Stimulated activated CD8-positive, alpha-beta memory T cell treated with anti-CD3 and anti-CD28 coated beads, Interleukin-4, amount 100 ng/mL, for 4 hours (primary cell): ENCODE data around the gene GTF3C1.

Experiments
- DNase-seq, 2 donors: peaks; one replicate each; pipeline ENCODE4 v3.0.0-alpha.2; 2020; ENCODE audit warnings: low read depth in 2 of 2, low spot score in 1 of 2

Gene GTF3C1

DNA sequence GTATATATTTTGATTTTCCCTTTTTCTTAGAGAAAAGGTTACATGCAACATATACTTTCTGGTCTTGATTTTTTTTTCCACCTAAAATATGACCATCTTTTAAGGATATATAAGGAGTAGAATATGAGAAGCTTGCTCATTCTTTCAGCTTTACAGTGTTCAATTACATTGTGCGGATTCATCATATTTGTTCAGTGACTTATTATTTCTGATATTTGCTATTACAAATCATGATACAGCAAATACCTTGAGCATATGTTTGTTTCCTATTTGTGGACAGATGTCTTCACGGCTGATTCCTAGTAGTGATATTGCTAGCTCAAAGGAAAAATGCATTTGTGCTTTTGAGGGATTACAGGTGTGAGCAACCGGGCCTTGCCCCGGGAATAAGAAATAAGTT lies 18.4 kb upstream of the GTF3C1 start:
- DNase-seq, result no peak

DNA sequence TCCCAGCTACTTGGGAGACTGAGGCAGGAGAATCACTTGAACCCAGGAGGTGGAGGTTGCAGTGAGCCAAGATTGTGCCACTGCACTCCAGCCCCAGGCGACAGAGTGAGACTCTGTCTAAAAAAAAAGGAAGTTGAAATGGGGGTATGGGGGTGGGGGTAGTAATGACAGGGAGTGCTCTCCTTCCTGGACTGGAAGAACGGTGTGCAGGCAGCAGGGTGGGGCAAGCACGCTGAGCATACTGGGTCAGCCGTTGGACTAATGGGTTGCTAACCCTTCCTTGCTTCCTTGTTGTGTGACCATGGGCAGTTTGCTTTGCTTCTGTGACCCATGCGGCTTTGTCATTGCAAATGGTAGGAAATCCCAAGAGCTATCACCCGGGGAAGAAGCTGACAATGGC lies 16.7 kb upstream of the GTF3C1 start:
- DNase-seq, result no peak

DNA sequence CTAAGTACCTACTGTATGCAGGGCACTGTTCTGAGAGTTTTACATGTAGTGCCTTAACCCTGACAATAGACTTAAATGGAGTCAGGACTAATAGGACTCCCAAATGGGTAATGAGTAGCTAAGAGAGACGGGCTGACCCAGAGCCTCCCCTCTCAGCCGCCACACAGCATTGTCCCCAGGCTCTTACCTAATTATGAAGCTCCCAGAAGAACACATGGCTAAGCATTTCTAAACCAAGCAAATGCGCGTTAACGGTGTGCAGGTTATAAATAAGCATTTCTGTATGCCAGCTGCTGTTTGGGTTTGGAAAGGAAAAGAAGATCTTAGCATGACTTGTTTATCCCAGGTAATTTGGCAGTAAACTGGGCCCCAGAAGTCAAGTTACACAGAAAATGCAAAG lies 14.5 kb upstream of the GTF3C1 start:
- DNase-seq, result no peak

DNA sequence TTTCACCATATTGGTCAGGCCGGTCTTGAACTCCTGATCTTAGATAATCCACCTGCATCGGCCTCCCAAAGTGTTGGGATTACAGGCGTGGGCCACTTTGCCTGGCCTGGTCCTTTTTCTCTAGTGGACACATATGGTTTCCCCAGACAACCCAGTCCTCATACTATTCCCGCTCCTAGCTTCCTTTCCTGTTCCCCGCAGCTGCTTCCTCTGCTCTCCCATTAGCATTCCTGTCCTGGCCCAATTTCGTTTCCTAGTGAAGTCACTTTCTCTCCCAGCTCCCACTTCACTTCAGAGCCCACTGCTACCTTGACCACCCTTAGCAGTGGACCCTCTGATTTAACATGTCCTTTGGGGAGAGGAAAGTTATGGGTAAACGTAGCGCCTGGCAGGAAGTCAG lies 11.5 kb upstream of the GTF3C1 start:
- DNase-seq, result no peak

DNA sequence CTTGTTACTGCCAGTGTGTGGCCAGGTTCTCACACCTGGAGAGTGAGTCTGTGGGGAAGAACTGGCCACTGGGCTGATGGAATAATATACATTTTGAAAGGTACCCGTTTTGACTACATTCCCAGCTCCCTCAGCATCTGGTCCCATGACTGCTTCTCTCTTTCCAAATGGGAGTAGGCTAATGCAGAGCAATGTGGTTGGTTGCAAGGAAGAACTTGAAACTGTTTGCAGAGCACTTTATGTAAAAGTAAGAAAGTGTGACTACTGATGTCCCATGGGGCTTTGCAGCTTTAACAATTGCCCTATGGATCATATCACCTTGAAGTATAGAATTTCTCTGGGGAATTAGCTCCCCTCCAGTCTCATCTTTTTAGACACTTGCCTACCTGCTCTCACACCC lies 9.2 kb upstream of the GTF3C1 start:
- DNase-seq, result no peak

DNA sequence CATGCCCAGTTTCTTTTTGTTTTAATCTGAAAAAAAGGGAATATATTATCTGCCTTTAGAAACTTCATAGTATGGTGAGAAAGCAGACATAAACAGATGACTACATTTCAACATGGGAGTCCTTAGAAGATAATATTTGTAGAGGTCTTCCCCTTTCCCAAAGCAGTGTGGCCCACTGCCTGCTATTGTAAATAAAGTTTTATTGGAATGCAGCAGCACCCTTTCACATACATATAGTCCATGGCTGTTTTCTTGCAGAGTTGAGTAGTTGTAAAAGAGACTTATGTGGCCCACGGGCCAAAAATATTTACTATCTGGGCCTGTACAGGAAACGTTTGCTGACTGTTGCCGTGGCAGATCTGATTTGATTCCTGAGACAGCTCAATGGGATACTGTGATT lies 8.7 kb upstream of the GTF3C1 start:
- no peak for DNase-seq

DNA sequence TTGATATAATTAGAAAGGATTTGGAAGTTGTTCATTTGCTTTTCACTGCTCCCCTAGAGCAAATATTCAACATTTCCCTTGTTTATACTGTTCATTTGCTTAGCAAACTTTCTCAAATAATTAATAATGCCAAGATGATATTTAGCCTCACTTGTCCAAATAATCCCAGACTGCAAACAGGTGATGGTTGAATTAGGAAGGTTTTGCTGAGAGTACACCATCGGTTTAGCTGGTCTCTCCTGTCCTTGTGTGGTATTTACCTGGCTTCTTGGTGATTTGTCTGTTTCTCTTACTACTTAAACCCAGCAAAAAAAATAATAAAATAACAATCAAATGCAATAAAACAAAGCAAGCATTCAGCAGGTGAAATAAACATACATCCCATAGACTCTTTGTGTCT lies 6.8 kb upstream of the GTF3C1 start:
- DNase-seq, result no peak

DNA sequence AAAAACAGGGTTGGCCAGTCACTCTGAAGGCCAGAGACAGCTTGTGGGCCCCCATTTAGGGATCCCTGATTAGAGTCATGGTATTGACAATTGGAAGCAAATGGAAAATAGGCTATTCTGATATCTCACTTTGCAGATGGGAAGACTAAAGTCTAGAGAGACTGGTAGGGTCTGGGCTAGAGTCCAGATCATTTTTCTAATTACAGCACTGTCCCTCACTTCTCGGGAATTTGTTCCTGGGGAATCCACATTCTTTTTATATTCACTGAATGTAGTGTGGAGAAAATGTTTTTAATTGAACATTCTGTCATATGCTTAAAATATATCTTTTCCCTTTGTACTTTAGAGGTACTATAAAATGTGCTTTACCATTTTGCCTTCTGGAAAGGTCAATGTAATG lies 1.3 kb upstream of the GTF3C1 start:
- DNase-seq, result no peak

DNA sequence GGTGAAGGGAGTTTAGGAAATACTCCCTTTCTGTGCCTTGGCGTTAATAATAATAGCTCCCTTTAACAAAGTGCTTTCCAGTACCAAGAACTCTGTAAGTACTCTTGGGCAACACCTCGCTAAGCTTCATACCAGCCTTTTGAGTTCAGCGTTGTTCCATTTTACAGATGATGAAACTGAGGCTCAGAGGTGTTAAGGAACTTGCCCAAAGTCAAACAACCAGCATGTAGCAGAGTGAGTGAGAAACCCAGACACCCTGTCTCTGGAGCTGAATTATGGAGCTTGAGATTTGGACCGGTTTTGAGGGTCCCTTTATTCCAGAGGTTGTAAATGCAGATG lies 838 bp upstream of the GTF3C1 start:
- DNase-seq, result no peak

DNA sequence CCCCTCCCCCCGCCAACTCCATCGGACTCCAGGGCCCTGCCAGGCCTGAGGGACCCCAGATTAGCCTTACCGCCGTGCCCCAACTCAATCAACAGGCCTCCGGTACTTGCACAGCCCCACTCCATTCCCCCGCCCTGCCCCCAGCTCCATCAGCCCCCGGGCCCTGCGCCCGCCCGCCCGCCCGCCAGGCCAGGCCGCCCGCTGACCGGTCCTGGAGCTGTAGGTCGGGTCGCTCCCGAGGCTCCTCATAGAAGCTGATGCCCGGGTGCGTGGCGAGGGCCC lies 308 bp downstream of the GTF3C1 start:
- no peak for DNase-seq

DNA sequence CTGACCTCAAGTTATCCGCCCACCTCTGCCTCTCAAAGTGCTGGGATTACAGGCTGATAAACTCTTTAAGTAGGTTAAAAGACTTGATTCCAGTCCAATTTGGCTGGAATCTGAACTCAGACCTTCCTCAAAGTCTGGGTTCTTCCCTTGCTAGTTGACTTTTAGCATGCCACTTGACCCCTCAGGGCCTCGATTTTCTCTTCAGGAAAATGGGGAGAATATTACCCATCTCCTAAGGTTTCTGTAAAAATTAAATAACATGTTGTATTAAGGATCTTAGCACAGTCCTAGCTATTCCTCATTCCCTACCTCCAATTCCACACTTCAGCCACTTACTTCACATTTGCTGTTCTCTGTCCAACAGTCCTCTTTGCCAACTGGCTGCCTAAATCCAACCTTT lies 1.9 kb downstream of the GTF3C1 start:
- DNase-seq, result no peak

DNA sequence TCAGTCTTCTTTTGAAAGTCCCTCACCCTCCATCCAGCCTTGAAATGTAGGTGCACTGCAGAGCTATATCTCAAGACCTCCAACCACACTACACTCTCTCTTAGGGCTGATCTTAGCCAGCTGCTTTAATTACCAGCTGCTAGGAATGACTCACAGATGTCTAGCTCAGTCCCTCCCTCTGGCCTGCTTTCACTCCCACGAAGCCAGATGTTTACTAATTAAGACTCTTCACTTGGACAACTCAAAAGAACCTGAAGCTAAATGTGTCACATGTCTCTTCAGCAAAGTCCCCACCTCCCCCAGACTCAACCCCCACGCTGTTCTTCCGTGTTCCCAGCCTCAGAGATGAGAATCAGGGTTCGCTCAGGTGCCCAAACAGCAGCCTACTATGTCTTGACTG lies 2.6 kb downstream of the GTF3C1 start:
- no peak for DNase-seq

DNA sequence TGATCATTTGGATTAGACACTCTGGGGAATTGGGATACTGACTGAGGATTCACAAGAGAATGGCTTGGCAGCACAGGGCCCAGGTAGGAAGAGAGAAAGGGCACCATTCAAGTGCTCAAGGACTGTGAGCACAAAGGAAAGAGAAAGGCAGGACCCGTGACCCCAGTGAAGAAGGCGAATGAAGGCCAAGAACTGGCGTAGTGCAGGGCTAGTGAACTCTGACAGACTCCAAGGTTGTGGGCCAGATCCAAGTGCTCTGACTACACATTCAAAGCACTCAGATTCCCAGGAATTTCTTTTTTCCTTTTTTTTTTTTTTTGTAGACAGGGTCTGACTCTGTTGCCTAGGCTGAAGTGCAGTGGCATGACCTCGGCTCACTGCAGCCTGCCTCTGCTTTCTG lies 5.0 kb downstream of the GTF3C1 start:
- DNase-seq, result no peak

DNA sequence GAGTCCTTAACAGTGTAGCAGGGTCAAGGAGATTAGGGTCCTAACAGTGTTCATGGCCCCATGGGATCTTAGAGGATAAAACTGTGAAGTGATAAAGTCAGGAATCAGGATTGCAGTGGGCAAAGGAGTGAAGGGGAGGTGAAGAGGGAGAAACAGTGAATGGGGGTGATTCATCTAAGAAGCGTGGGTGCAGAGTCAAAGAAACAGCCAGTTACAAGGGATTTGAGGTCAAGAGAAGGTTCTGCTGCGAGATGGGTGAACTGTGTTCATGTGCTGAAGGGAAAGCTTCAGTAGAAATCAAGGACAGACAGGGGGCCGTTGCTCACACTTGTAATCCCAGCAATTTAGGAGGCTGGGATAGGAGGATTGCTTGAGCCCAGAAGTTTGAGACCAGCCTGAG lies 5.9 kb downstream of the GTF3C1 start:
- DNase-seq, result no peak

DNA sequence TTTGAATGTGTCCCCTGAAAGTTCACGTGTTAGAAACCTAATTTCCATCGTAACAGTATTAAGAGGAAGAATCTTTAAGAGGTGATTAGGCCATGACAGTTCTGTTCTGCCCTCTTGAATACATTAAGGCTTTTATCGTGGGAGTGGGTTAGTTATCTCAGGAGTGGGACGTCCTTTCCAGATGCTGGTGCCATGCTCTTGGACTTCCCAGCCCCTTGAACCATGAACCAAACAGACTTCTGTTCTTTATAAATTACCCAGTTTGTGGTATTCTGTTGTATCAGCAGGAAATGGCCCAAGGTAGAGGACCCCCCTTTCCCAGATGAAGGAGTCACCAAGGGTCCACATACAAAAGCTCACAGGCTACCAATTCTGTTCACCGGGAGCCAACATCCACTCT lies 10.1 kb downstream of the GTF3C1 start:
- DNase-seq, result no peak

DNA sequence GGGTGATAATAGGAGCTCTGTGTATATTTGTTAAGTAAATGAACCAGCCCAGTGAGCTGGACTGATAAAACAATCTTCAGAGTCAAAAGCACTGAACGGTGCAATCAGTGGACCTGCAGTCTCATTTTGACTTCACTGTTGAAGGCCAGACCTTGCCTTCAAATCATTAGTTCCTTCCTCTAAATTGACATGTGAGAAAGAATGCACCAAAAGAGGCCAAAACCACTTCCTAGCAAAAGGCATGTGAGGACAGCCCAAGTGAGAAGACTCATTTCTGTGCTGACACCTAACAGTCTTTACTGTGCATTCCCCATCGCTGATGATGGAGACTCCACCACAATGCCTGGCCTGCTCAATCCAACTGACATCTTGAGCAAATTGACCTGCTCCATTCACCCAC lies 10.6 kb downstream of the GTF3C1 start:
- no peak for DNase-seq

DNA sequence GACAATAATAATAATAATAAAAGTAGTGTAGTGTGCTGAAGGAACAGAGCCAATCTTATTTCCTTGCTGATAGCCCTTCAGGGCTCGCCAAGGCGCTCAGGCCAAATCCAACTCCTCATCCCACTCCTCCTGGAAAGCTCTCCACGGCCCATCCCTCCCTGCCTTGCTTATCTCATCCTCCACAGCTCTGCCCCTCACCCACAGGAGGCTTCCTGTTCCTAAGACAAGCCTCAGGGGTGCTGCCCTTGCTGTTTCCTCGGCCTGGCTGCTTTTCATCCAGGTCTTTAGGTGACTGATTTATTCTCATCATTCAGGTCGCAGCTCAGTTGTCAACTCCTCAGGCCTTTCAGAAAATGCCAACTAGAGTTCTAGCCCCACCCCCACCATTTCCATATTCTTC lies 11.2 kb downstream of the GTF3C1 start:
- no peak for DNase-seq

DNA sequence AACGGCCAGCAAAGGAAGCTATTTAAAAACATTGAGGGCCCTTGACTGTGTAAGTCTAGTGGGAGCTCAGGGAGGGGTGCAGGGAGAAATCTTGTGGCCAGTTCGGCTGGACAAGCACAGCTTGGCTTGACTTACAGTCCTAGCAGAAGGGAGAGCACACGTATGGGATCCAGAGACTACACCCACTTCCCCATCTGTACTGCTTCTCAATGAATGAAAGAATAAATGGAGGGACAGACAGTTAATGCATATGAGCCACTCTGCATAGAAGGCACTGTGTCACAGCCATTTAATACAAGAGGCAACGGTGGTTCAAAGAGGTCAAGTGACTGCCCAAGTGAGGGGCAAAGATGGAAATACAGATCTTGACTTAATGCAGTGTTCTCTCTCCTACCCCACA lies 15.5 kb downstream of the GTF3C1 start:
- no peak for DNase-seq

DNA sequence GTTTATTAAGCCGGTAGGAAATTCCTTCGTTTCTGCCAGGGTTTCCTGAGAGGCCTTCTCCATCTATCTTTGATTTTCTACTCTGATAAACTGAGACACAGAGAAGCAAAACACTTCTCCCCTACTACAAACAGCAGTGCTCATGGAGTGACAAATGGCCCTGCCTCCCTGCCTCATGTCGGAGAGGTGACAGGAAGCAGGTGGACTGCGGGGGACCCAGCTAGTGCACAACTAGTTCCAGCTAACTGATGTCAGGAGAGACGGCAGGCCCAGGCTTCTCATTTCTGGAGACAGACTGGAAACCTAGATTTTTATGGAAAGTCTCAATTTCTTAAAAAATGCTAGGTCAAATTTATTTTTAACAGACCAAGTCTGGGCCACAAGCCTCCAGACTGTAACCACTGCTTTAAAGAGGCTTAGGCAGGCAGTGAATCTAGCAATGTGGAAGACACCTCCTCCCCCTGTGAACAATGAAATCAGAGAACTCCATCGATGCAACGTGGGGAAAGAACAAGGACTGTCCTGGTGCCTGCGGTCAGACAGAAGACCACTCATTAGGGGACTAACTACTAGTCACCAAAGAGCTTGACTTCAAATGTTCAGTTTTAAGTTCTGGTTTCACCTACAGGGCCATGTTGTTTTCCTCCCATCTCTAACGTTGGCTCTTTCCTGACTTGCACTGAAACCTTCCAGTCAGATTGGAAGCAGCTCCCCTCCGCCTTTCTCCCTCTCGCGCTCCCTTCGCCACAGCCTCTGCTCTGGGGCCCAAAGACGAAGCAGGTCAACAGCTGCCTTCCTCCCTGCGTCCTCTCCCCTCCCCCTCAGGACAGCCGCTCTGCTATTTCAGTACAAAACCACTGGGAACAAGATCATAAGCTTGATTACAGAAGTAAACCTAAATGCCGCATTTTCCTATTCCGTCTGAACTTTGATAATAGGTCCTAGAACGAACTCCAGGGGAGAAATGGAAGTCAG lies 17.6 kb downstream of the GTF3C1 start:
- DNase-seq, result no peak

DNA sequence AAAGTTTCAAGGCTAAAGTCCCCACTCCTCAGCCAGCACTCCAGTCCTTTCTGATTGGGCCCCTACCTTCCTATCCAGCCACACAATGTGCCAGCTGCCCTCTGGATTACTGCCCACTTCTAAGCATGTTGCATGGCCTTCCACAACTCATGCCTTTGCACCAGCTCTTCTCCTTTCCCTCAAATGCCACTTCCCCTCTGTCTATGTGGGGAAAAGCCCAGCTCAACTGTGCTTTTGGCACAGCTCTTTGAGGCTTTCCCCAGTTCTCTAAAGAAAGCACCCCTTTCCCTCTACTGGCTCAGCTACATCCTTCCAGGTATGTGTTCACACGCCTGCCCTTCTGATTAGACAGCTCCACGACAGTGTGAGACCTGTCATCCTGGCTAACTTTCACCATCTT lies 18.5 kb downstream of the GTF3C1 start:
- no peak for DNase-seq

DNA sequence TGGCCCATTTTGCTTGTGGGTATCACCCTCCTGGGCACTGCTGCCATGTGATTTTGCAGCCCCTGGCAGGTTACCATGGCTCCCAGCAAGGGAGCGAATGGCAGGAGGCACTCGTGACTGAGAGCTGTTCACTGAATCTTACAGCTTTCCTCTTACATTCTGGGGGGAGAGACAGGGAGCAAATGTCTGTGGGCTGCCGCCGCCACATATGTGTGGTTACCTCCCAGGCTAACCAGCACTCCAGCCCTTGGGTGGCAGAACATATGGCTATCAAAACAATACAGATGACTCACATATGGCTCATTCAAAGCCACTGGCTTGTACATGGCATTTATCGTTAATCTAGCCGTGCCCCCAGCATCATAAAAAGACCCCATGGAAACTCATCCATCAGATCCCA lies 19.8 kb downstream of the GTF3C1 start:
- DNase-seq, result no peak

DNA sequence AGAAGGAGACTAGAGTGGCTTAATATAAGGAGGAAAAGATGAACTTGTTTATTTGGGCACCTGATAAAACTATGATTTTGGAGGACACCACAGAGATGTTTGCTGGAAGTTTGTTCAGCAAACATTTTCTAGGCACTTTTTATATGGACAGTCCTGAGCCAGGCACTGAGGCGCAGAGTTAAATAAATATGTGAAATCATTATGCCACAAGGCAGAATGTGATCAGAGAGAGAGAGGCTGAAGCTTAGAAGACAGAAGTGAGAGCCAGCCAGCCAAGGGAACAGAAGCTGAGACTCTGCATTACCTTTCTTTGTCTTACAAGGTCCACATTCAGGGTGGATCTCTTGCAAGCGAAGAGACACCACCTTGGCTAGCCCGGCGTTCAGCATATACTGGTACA lies 21.4 kb downstream of the GTF3C1 start:
- no peak for DNase-seq

DNA sequence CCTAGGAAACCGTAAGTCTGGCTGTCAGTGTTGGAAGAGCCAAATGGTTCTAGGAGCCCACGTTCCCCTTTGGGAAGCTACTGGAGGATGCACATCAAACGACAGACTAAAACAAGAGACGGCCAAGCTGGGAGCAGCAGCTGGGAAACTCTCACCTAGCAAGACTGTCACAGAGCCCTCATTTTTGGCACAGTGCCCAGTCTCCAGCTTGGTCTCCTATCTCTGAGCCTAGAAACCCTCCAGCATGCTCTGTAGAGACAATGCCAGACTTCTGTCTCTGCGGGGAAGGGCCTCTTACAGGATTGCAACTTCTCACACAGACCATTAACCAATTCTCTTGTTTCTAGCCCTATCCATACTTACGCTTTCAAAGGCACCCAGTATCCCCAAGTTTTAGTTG lies 23.5 kb downstream of the GTF3C1 start:
- no peak for DNase-seq
